NOMO-1 (cell line): ENCODE data around the gene CHRFAM7A.
"Not testable (repeated sequence)": the region's sequence is repeated elsewhere in the genome, so short reads cannot be mapped to it uniquely, and the experiment has no call there.

Experiments
- DNase-seq, 2 experiments: peaks; one replicate each; lab custom pipeline; 2025; ENCODE audit not compliant: unreplicated experiment in 2 of 2; lab: John Stamatoyannopoulos, UW

CHRFAM7A gene

DNA sequence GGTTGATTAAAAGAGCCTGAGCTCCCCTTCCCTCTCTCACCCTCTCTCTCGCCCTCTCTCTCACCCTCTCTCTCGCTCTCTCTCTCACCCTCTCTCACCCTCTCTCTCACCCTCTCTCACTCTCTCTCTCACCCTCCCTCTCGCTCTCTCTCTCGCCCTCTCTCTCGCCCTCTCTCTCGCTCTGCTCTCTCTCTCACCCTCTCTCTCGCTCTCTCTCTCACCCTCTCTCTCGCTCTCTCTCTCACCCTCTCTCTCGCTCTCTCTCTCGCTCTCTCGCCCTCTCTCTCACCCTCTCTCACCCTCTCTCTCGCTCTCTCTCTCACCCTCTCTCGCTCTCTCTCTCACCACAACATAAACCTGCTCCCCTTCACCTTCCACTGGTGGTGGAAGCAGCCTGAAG is 67.2 kb downstream of the CHRFAM7A start:
- not testable (repeated sequence) for DNase-seq

DNA sequence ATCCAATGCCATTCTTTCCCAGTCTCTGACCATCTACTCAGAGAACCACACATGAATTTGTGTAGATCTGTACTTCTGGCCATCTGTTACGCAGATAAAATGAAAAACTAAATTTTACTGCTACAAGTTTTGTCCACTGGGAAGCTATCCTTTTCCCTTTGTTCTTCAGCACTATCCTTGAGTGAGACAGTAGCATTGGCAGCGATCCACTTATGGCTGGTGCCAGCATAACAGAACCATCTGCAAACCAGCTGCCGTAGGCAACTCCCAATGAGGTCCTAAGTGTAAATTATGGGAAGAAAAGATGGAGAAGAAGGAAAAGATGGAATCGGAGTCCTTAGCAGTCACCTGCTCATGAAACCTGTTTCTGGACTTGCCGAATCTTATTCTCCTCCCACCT is 72.3 kb downstream of the CHRFAM7A start:
- not testable (repeated sequence) for DNase-seq

DNA sequence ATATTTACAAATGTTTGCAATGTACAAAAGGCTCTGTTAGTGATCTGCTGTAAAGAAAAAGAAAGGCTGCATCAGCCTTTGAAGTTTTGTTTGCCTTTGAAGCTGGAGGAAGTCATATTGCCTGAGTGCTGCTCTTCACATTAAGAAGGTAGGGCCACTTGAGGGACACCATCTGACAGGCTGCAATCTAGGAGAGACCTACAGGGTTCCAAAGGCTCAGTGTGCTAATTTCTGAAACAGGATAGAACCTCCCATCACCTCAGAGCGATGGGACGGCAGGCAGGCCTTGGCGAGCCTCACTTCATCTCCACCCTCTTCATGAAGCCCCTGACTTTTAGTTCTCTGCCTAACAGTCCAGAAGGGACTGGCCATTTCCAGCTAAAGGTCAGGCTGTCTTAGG is 77.6 kb downstream of the CHRFAM7A start:
- DNase-seq = not testable (repeated sequence)

DNA sequence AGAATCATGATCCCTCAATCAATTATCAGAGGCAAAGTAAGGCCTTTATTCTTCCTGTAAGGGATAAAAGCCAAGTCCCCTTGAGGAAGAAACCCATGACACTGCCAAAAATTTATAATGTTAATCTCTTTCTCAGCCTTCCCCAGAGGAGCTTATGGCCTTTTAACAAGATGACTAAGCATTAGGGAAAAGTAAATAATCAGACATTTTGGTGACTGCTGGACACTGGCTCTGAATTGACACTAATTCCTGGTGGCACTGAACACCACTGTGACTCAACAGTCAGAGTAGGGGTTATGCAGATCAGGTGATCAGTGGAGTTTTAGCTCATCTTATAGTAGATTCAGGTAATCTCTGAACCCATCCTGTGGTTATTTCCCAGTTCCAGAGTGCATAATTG is 82.8 kb downstream of the CHRFAM7A start:
- not testable (repeated sequence) for DNase-seq
